ES-I3 (cell line): Measurements from ENCODE around the gene AACS.
"Not testable (repeated sequence)": the region's sequence is repeated elsewhere in the genome, so short reads cannot be mapped to it uniquely, and the experiment has no call there.

Source experiments
- H3K36me3 ChIP-seq: 2 replicates; pipeline ENCODE4 v1.6.1; 2013; ENCODE audit warnings: mild to moderate bottlenecking, low read length, control low read depth, moderate library complexity; ENCODE audit not compliant: insufficient read depth
- H3K4me1 ChIP-seq: 2 replicates; pipeline ENCODE4 v1.6.1; 2013; ENCODE audit warnings: mild to moderate bottlenecking, control low read depth, low read length; ENCODE audit not compliant: insufficient read depth
- H3K9ac ChIP-seq: 2 replicates; pipeline ENCODE4 v1.6.1; 2013; ENCODE audit warnings: low read depth, mild to moderate bottlenecking, low read length, moderate library complexity
- H3K9me3 ChIP-seq: 2 replicates; pipeline ENCODE4 v1.6.1; 2013; ENCODE audit warnings: mild to moderate bottlenecking, low read length, moderate library complexity; ENCODE audit not compliant: control insufficient read depth, insufficient read depth

The AACS gene

GRCh38 chr12:125032466-125033152, 32.6 kb upstream of the AACS start:
- H3K4me1 ChIP-seq, result peaks cover 8% of the 10 kb centered on the region; the same call in 1 of the 2 replicates
- H3K9me3 ChIP-seq, result no peaks in the 10 kb centered on the region
- H3K36me3 ChIP-seq, result no peaks in the 10 kb centered on the region
- H3K9ac ChIP-seq, result no peak overlapping the region

GRCh38 chr12:125033288-125033687, 31.9 kb upstream of the AACS start:
- Histone ChIP-seq H3K36me3 (no peaks in the 10 kb centered on the region), H3K4me1 (peaks cover 8% of the 10 kb centered on the region; the same call in 1 of the 2 replicates), H3K9ac (no peak overlapping the region), H3K9me3 (no peaks in the 10 kb centered on the region)

- no peaks in the 10 kb centered on the region for H3K36me3 ChIP-seq
- H3K4me1 ChIP-seq, result no peaks in the 10 kb centered on the region
- H3K9me3 ChIP-seq, result no peaks in the 10 kb centered on the region
- H3K9ac ChIP-seq, result no peak overlapping the region
These were observed 26.1 kb upstream of the AACS start for GRCh38 chr12:125038976-125039625.

GRCh38 chr12:125049093-125049458, 16.2 kb upstream of the AACS start:
- Histone ChIP-seq H3K4me1 (no peaks in the 10 kb centered on the region), H3K9ac (peak overlapping the region; percentile 79; the same call in 1 of the 2 replicates), H3K36me3 (no peaks in the 10 kb centered on the region), H3K9me3 (no peaks in the 10 kb centered on the region)

- Histone ChIP-seq H3K36me3 (no peaks in the 10 kb centered on the region), H3K9ac (no peak overlapping the region), H3K9me3 (no peaks in the 10 kb centered on the region), H3K4me1 (no peaks in the 10 kb centered on the region)
These were observed 14.8 kb upstream of the AACS start for GRCh38 chr12:125050446-125050845.

GRCh38 chr12:125050868-125051267, 14.4 kb upstream of the AACS start:
- Histone ChIP-seq H3K9ac (no peak overlapping the region), H3K4me1 (no peaks in the 10 kb centered on the region), H3K9me3 (no peaks in the 10 kb centered on the region), H3K36me3 (no peaks in the 10 kb centered on the region)

- H3K36me3 ChIP-seq, result no peaks in the 10 kb centered on the region
- H3K4me1 ChIP-seq, result no peaks in the 10 kb centered on the region
- no peaks in the 10 kb centered on the region for H3K9me3 ChIP-seq
- no peak overlapping the region for H3K9ac ChIP-seq
These were observed 11.4 kb upstream of the AACS start for GRCh38 chr12:125053821-125054220.

GRCh38 chr12:125055591-125055990, 9.6 kb upstream of the AACS start:
- no peaks in the 10 kb centered on the region for H3K4me1 ChIP-seq
- H3K36me3 ChIP-seq, result no peaks in the 10 kb centered on the region
- no peaks in the 10 kb centered on the region for H3K9me3 ChIP-seq
- no peak overlapping the region for H3K9ac ChIP-seq

- Histone ChIP-seq H3K4me1 (no peaks in the 10 kb centered on the region), H3K9me3 (peaks cover 2% of the 10 kb centered on the region; the same call in 1 of the 2 replicates), H3K36me3 (no peaks in the 10 kb centered on the region), H3K9ac (no peak overlapping the region)
These were observed 8.9 kb upstream of the AACS start for GRCh38 chr12:125056306-125056705.

GRCh38 chr12:125057708-125058107, 7.5 kb upstream of the AACS start:
- Histone ChIP-seq H3K9me3 (peaks cover 2% of the 10 kb centered on the region; the same call in 1 of the 2 replicates), H3K36me3 (no peaks in the 10 kb centered on the region), H3K9ac (no peak overlapping the region), H3K4me1 (no peaks in the 10 kb centered on the region; the same call in 1 of the 2 replicates)

GRCh38 chr12:125061229-125061628, 4.0 kb upstream of the AACS start:
- Histone ChIP-seq H3K9me3 (peaks cover 2% of the 10 kb centered on the region; the same call in 1 of the 2 replicates), H3K4me1 (peaks cover 8% of the 10 kb centered on the region), H3K9ac (no peak overlapping the region), H3K36me3 (no peaks in the 10 kb centered on the region)

GRCh38 chr12:125063522-125063921, 1.7 kb upstream of the AACS start:
- not testable (repeated sequence) for H3K9ac ChIP-seq, H3K9me3 ChIP-seq, H3K36me3 ChIP-seq
- H3K4me1 ChIP-seq, result peaks cover 22% of the 10 kb centered on the region

- H3K9me3 ChIP-seq, result peaks cover 2% of the 10 kb centered on the region; the same call in 1 of the 2 replicates
- peak overlapping the region; percentile 87 for H3K9ac ChIP-seq
- peaks cover 23% of the 10 kb centered on the region for H3K4me1 ChIP-seq
- no peaks in the 10 kb centered on the region for H3K36me3 ChIP-seq
These were observed 743 bp upstream of the AACS start for GRCh38 chr12:125064492-125064891.

- H3K4me1 ChIP-seq, result peaks cover 23% of the 10 kb centered on the region
- H3K9me3 ChIP-seq, result no peaks in the 10 kb centered on the region; the same call in 1 of the 2 replicates
- peak overlapping the region; percentile 87 for H3K9ac ChIP-seq
- H3K36me3 ChIP-seq, result no peaks in the 10 kb centered on the region
These were observed 810 bp downstream of the AACS start for GRCh38 chr12:125065919-125066570.

- H3K9me3 ChIP-seq, result no peaks in the 10 kb centered on the region
- peaks cover 19% of the 10 kb centered on the region; the same call in 1 of the 2 replicates for H3K4me1 ChIP-seq
- H3K36me3 ChIP-seq, result no peaks in the 10 kb centered on the region
- no peak overlapping the region for H3K9ac ChIP-seq
These were observed 3.2 kb downstream of the AACS start for GRCh38 chr12:125068391-125068790.
